ENCODE data around the gene DNASE1L2.

Gene DNASE1L2

GRCh38 chr16:2236337-2237101 is at the start of gene DNASE1L2:
DNASE1L2 (plus strand) TSS chr16:2236444; CDS start chr16:2236817, 373 bp downstream.
- DNase-seq: no peak

GRCh38 chr16:2186505-2186904 is 49.7 kb upstream of the DNASE1L2 start:
- no peak for DNase-seq

- DNase-seq: no peak
Measured at GRCh38 chr16:2187212-2187611, 49.0 kb upstream of the DNASE1L2 start.

- DNase-seq: no peak
Measured at GRCh38 chr16:2188395-2188794, 47.8 kb upstream of the DNASE1L2 start.

- no peak for DNase-seq
Measured at GRCh38 chr16:2189252-2189893, 46.9 kb upstream of the DNASE1L2 start.

- no peak for DNase-seq
Measured at GRCh38 chr16:2190002-2190658, 46.1 kb upstream of the DNASE1L2 start.

GRCh38 chr16:2190659-2191445 is 45.4 kb upstream of the DNASE1L2 start:
- peak in 42 of 56 donors; percentile 8 to 70 (median 46) for DNase-seq

GRCh38 chr16:2191446-2191706 is 44.9 kb upstream of the DNASE1L2 start:
- DNase-seq: peak in 3 of 56 donors; percentile 30 to 53 (median 35)

- DNase-seq: peak in 3 of 56 donors; percentile 6 to 37 (median 19)
Measured at GRCh38 chr16:2194166-2194834, 41.9 kb upstream of the DNASE1L2 start.

GRCh38 chr16:2194852-2195321 is 41.4 kb upstream of the DNASE1L2 start:
- no peak for DNase-seq

- DNase-seq: no peak
Measured at GRCh38 chr16:2195322-2196161, 40.7 kb upstream of the DNASE1L2 start.

GRCh38 chr16:2196162-2196980 is 39.9 kb upstream of the DNASE1L2 start, which contains the start of gene CASKIN1:
CASKIN1 (minus strand) TSS chr16:2196605; CDS start chr16:2196432, 173 bp downstream.
- peak in 4 of 56 donors; percentile 18 to 45 (median 32) for DNase-seq

- no peak for DNase-seq
Measured at GRCh38 chr16:2196981-2197511, 39.2 kb upstream of the DNASE1L2 start.

- no peak for DNase-seq
Measured at GRCh38 chr16:2197765-2198164, 38.5 kb upstream of the DNASE1L2 start.

- no peak for DNase-seq
Measured at GRCh38 chr16:2198283-2198682, 38.0 kb upstream of the DNASE1L2 start.

GRCh38 chr16:2199095-2199494 is 37.1 kb upstream of the DNASE1L2 start:
- no peak for DNase-seq

GRCh38 chr16:2199621-2200139 is 36.6 kb upstream of the DNASE1L2 start:
- DNase-seq: no peak

- DNase-seq: no peak
Measured at GRCh38 chr16:2200313-2200712, 35.9 kb upstream of the DNASE1L2 start.
